ENCODE results near the gene CAV2.

The CAV2 gene

DNA sequence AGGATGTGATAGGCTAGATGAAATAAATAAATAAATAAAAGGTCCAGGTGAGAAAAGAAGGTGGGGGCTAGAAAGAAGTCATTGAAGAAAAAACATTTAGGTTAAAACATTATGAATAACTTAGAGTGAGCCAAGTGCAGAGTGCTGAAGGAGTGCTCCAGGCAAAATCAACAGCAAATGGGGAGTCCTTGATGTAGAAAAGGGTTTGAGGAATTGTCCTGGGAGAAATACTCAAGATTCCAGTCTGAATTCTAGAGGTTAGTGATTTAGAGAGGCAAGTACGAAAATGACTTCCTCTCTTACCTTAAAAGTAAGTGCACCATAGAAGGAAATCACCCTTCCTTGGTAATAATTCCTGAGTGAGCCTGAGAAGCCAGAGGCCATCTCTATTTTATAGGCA is 44.9 kb downstream of the CAV2 start:
- TF ChIP-seq REST (IDR thresholded peaks at IDR 0.05; ENCODE audit: insufficient read depth in 1 of 2, low read depth in 2 of 2, low read length in 2 of 2) (no peak), SIN3A (IDR thresholded peaks at IDR 0.05; ENCODE audit: borderline replicate concordance, insufficient read depth, low read length) (no peak), POLR2AphosphoS5 (IDR thresholded peaks at IDR 0.05; ENCODE audit: low read depth, low read length) (no peak), TAF1 (IDR thresholded peaks at IDR 0.05; ENCODE audit: borderline replicate concordance, insufficient read depth, low read length) (no peak), FOXP2 (optimal IDR thresholded peaks at IDR 0.05; ENCODE audit: borderline replicate concordance, extremely low read depth, extremely low read length, insufficient read depth) (no peak)

GRCh38 chr7:116545411-116545993 is 46.0 kb downstream of the CAV2 start:
- TF ChIP-seq TAF1 (IDR thresholded peaks at IDR 0.05; ENCODE audit: borderline replicate concordance, insufficient read depth, low read length) (no peak), SIN3A (IDR thresholded peaks at IDR 0.05; ENCODE audit: borderline replicate concordance, insufficient read depth, low read length) (no peak), POLR2AphosphoS5 (IDR thresholded peaks at IDR 0.05; ENCODE audit: low read depth, low read length) (no peak), REST (IDR thresholded peaks at IDR 0.05; ENCODE audit: insufficient read depth in 1 of 2, low read depth in 2 of 2, low read length in 2 of 2) (no peak), FOXP2 (optimal IDR thresholded peaks at IDR 0.05; ENCODE audit: borderline replicate concordance, extremely low read depth, extremely low read length, insufficient read depth) (no peak)

DNA sequence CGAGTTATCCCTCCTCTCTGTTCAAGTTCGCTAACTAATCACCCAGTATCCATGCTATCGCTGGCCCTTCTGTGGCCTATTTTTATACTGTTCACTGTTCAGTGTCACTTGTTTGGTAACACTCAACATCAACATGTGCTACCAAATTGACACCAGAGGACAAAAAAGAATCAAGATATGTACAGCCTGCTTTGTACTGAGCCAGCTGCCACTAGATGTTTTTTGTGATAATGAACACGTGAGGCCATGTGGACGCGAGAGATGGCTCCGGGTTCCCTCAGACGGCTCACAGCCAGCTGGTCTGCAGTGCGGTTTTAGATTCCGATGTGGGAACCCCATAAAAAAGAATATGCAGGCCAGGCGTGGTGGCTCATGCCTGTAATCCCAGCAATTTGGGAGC is 46.5 kb downstream of the CAV2 start:
- TF ChIP-seq TAF1 (IDR thresholded peaks at IDR 0.05; ENCODE audit: borderline replicate concordance, insufficient read depth, low read length) (no peak), FOXP2 (optimal IDR thresholded peaks at IDR 0.05; ENCODE audit: borderline replicate concordance, extremely low read depth, extremely low read length, insufficient read depth) (no peak), SIN3A (IDR thresholded peaks at IDR 0.05; ENCODE audit: borderline replicate concordance, insufficient read depth, low read length) (no peak), POLR2AphosphoS5 (IDR thresholded peaks at IDR 0.05; ENCODE audit: low read depth, low read length) (no peak), REST (IDR thresholded peaks at IDR 0.05; ENCODE audit: insufficient read depth in 1 of 2, low read depth in 2 of 2, low read length in 2 of 2) (no peak)

DNA sequence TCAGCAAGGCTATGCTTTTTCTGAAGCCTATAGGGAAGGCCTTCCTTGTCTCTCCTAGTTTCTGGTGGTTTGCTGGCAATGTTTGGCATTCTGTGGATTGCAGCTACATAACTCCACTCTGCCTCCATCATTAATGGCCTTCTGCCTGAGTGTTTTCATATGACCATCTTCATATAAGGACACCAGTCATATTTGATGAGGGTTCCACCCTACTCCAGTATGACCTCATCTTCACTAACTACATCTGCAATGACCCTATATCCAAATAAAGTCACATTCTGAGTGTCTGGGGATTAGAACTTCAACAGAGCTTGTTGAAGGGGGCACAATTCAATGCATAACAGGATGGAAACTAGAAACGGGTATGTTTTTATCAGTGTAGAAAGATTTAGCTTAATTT is 47.4 kb downstream of the CAV2 start:
- no peak for TF ChIP-seq TAF1 (IDR thresholded peaks at IDR 0.05; ENCODE audit: borderline replicate concordance, insufficient read depth, low read length)
- no peak for TF ChIP-seq REST (IDR thresholded peaks at IDR 0.05; ENCODE audit: insufficient read depth in 1 of 2, low read depth in 2 of 2, low read length in 2 of 2)
- no peak for TF ChIP-seq FOXP2 (optimal IDR thresholded peaks at IDR 0.05; ENCODE audit: borderline replicate concordance, extremely low read depth, extremely low read length, insufficient read depth)
- TF ChIP-seq POLR2AphosphoS5 (IDR thresholded peaks at IDR 0.05; ENCODE audit: low read depth, low read length): no peak
- no peak for TF ChIP-seq SIN3A (IDR thresholded peaks at IDR 0.05; ENCODE audit: borderline replicate concordance, insufficient read depth, low read length)

All from PFSK-1 (cell line).